GM18526 (cell line): Measurements from ENCODE around the gene ZIC5.

Experiments
- POLR2A ChIP-seq: IDR thresholded peaks from 3 replicates; pipeline ENCODE4 v1.6.1; 2011; ENCODE audit not compliant: insufficient read length; ENCODE audit errors: extremely low read depth

The ZIC5 gene

DNA sequence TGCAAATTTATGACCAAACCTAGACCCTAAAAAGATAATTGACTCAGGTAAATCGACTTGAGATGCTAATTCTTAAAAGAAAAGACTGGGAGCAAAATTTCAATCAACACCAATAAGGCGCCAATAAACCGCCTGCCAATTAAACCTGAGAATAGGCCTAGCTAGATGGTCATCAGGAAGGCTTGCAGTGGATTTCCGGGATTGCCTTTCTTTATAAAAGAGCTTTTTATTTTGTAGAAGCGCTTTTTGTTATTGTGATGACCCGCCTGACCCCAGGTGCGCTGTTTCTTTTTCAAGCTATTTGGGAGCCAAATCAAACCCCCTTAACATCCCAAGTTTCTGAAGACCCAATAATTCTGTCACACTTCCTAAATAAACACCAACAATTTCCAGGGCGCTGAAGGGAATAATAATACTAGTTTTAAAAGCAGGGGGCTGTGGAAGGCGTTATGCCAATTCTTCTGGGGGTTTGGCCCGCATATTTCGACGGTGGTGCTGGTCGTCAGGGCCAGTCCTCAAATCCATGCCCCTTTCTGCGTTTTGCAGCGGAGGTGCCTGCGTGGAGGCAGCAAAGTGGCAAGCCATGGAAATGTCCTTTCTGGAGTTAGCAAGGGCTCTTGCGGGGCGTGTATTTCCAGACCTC is 2.9 kb upstream of the ZIC5 start:
- TF ChIP-seq POLR2A, result no peak

DNA sequence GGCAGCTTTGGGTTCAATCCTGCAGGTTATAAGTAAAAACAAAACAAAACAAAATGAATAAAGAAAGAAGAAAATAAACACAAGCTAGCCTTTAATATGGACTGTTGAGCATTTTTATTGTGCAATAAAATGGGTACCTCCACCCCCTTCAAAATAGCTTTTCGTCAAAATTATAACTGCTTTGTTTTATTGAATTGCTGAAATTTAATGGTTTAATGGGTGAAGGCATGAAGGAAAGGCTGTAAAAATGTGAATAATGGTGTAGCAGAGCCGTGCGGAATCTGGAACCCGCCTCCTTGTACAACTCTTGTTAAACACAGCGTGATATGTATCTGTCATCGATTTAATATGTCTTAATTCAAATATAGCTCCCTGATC is 2.2 kb upstream of the ZIC5 start:
- TF ChIP-seq POLR2A, result no peak

GRCh38 chr13:99973163-99973807 is 1.7 kb upstream of the ZIC5 start:
- no peak for TF ChIP-seq POLR2A

DNA sequence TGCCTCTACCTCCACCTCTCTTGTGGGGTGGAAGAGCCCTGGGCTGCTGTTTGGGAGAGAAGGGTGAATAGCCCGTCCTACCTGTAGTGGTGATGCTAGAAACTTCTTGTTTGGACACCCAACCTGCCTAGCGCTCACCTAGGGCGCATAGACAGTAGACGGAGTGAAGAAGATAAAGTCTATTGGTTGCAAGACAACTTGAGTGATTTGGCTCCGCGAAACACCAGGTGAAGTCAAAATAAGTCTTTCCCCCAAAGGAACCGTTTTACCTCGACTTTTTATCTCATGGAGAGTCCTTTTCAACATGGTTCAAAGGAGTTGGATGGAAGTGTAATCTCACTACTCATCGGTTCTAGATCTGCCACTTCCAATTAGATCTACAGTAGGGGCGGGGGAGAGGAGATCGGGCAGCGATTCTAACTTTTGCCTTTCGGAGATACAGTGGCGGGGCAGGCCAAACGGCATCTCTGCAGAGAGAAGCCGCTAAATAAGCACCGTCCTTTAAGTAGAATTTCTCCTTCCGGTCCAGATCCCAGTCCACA is 694 bp upstream of the ZIC5 start:
- no peak for TF ChIP-seq POLR2A

DNA sequence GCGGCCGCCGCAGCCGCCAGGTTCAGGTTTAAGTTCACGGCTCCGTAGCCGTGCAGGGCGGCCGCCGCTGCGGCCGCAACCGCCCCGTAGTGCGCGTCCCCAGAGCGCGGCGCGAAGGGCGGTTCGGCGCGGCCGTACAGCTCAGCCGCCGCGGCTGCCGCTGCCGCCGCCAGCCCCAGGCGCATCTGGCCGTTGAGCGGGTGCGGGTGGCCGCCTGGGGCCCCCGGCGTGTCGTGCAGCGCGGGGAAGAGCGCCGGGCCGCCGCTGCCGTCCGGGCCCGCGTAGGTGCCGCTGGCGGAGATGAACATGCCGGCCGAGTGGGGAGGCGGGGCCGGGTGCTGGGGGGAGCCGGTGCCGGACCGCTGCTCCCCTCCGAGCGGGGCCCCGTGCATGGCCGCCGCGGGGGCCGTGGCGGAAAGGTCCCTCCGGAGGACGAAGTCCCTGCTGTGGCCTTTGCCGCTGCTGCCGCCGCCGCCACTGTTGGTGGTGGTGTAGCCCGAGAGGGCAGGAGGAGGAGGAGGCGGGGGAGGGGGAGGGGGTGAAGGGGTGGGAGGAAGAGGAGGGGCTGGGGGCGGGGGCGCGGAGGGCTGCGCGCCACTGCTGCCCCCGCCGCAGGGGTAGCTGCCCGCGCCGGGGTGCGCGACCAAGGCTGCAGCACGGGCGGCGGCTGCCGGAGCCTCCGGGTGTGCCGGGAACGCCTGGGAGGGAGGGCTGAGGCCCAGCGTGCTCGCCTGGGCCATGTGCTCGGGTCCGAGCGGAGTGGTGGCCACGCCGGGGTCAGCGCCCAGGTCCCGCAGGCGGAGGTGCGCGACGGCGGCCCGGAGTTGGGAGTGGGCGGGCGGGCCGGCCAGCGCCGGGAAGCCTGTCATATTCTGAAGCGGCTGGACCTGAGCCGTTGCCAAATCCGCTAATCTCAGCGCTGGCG is 654 bp downstream of the ZIC5 start:
- TF ChIP-seq POLR2A, result no peak

GRCh38 chr13:99969919-99970650 is 1.5 kb downstream of the ZIC5 start:
- TF ChIP-seq POLR2A, result no peak

DNA sequence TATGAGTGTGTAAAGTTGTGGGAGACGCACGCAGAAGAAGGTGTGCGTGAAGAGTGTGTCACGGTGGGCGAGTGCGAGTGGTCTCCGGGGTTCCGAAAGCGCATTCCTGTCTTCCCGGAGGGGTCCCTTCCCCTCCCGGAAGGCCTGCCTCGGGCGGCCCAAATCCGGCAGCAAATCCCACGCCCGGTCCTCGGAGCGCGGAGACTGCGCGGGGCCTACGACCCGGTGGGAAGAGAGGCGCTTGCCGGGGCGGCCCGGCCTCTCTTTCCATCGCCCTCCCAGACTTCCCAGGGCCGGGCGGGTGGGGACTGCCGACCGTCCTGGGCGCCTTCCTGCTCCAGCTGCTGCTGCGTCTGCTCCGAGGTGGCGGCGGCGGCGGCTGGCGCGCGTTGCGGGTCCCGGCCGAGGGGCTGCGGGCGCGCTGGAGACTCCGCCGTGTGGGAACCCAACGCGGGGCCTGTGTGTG is 2.1 kb downstream of the ZIC5 start:
- no peak for TF ChIP-seq POLR2A

DNA sequence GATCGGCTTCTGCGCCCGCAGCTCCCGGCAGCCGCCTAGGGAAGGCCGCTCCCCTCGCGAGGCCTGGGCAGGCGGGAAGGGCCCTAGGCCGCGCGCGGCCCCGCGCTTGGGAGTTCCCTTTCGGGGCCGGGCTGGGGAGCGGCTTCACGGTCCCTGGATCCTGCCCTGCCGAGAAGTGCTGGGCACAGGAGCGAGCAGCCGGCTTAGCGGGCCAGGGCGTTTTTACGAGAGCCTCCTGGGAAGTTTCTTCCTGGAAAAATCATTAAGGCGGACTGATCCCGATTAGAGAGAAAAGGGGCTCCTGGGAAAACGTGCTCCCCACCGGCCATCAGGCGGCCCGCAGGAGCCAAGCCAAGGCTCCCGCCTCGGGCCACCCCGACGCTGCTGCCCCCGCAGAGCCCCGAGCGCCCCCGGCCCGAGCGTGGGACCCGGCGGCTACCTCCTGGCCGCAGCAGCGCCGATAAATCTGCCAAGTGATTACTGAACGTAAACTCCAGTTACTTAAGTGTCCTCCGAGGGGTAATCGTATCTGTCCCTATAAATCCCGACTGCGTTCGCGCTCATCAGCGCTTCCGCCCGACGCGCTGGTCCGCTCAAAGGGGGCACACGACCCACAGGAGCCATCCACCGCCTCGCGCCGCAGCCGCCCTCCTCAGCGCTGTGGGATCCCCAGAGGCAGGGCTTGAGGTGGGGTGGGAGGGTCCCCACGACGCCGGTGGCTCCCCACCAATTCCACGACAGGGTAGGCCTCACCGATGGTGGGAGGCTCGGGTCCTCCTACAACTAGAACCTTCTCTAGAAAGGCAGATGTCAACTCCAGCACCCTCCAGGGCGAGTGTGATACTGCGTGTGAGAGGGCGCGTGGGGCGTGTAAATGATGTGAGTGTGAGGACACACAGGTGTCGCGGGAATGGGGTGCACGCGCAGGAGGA is 2.8 kb downstream of the ZIC5 start:
- TF ChIP-seq POLR2A, result no peak

- no peak for TF ChIP-seq POLR2A
Measured at GRCh38 chr13:99967869-99968520, 3.6 kb downstream of the ZIC5 start.

- no peak for TF ChIP-seq POLR2A
Measured at GRCh38 chr13:99967498-99967868, 4.1 kb downstream of the ZIC5 start.

DNA sequence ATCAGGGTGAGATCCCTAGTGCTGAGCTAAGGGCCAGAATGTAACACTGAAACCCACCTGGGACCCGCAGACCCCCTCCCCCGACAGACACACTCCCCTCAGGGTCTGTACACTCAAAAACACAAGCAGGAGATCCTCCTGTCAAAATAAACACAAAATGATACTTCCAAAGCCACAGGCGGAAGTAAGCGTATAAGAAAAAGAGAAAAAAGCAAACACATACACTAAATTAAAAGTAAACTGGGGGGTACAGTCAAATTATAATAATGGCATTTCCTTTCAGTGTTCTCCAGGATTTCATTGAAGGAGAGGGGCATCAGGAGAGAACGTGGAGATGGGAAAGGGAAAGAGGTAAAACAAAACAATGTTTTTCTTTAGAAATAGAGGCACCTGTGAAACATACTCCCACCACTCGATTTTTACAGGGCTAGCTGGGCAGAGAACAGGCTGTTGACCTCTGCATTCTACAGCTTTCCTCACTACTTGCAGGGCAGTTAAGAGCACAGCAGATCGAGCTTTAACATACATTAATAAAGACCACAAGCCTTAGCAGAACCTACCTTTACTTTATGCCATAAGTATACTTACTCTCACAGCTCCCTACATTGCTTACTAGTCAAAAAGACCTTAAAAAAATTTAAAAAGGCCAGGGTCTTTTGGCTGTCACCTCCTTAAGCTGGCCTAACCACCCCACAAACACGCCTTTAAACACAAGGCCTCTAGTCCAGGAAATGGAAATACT is 5.3 kb downstream of the ZIC5 start:
- no peak for TF ChIP-seq POLR2A

DNA sequence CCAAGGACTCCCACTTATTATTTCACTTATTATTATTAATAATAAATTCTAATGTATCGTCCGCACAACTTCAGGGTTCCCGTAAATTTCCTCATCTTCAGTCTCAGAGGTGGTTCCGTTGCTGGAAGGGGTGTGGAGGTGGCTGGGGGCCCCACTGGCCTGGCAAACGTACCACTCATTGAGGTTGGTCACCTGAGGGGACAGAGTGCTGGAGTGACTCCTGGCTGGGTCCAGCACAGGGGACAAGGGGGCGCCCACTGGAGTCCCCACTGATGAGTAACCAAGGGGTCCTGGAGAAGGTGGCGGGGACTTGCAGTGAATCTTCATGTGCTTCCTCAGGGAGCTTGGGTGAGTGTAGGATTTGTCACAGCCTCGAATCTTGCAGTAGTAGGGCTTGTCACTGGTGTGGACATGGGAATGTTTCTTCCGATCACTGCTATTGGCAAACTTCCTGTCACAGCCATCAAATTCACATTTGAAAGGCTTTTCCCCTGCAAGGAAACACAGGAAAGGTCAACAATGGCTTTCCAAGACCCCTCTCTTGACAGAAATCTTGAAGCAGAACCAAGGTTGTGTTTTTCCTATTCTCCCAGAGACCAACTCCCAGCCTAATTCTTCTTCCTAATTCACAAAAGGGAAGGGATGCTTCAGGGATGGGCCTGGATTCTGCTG is 6.1 kb downstream of the ZIC5 start:
- no peak for TF ChIP-seq POLR2A
